CD4-positive, alpha-beta T cell treated with Interleukin-17A for 4 hours (primary cell): ENCODE data around the gene ICOS.

Experiments
- DNase-seq: peaks from one replicate; pipeline ENCODE4 v3.0.0-alpha.2; 2020; ENCODE audit warnings: mixed read lengths

Gene ICOS

GRCh38 chr2:203936535-203936934 lies at the start of gene ICOS:
Gene ICOS, plus strand, starts transcription at chr2:203936763. Its CDS starts 52 bp downstream, at chr2:203936815.
- peak; percentile 63 for DNase-seq

- DNase-seq: no peak
Observed at GRCh38 chr2:203887677-203888076, 48.9 kb upstream of the ICOS start.

- DNase-seq: no peak
Observed at GRCh38 chr2:203889542-203889941, 47.0 kb upstream of the ICOS start.

- no peak for DNase-seq
Observed at GRCh38 chr2:203889944-203890343, 46.6 kb upstream of the ICOS start.

- DNase-seq: no peak
Observed at GRCh38 chr2:203890733-203891132, 45.8 kb upstream of the ICOS start.

- DNase-seq: no peak
Observed at GRCh38 chr2:203891474-203891873, 45.1 kb upstream of the ICOS start.

- no peak for DNase-seq
Observed at GRCh38 chr2:203892207-203892606, 44.4 kb upstream of the ICOS start.

GRCh38 chr2:203893401-203893800 lies 43.2 kb upstream of the ICOS start:
- DNase-seq: no peak

GRCh38 chr2:203893840-203894239 lies 42.7 kb upstream of the ICOS start:
- no peak for DNase-seq

GRCh38 chr2:203894262-203894661 lies 42.3 kb upstream of the ICOS start:
- DNase-seq: no peak

GRCh38 chr2:203897544-203897943 lies 39.0 kb upstream of the ICOS start:
- DNase-seq: no peak

GRCh38 chr2:203898657-203899056 lies 37.9 kb upstream of the ICOS start:
- DNase-seq: no peak

GRCh38 chr2:203900253-203900652 lies 36.3 kb upstream of the ICOS start:
- DNase-seq: no peak

- DNase-seq: no peak
Observed at GRCh38 chr2:203904022-203904421, 32.5 kb upstream of the ICOS start.

GRCh38 chr2:203905656-203906055 lies 30.9 kb upstream of the ICOS start:
- DNase-seq: no peak

GRCh38 chr2:203908066-203908796 lies 28.3 kb upstream of the ICOS start:
- no peak for DNase-seq

GRCh38 chr2:203908797-203909185 lies 27.8 kb upstream of the ICOS start:
- no peak for DNase-seq

- DNase-seq: peak; percentile 46
Observed at GRCh38 chr2:203909261-203909967, 27.1 kb upstream of the ICOS start.

- no peak for DNase-seq
Observed at GRCh38 chr2:203909974-203910373, 26.6 kb upstream of the ICOS start.

- no peak for DNase-seq
Observed at GRCh38 chr2:203913947-203914346, 22.6 kb upstream of the ICOS start.

- no peak for DNase-seq
Observed at GRCh38 chr2:203914546-203915182, 21.9 kb upstream of the ICOS start.

- no peak for DNase-seq
Observed at GRCh38 chr2:203915256-203915655, 21.3 kb upstream of the ICOS start.

GRCh38 chr2:203916756-203917155 lies 19.8 kb upstream of the ICOS start:
- no peak for DNase-seq

GRCh38 chr2:203918264-203918663 lies 18.3 kb upstream of the ICOS start:
- no peak for DNase-seq
